ENCODE data around the gene PCSK5.
A peak's percentile ranks its signal among the peaks of the same experiment; 100 is the strongest.
"Not testable (repeated sequence)": the region's sequence is repeated elsewhere in the genome, so short reads cannot be mapped to it uniquely, and the experiment has no call there.

Gene PCSK5

GRCh38 chr9:75890472-75891276 lies at the start of gene PCSK5:
TSS of gene PCSK5 (plus strand) at chr9:75890673. CDS start at chr9:75891182, 509 bp downstream.
- DNase-seq (ENCODE audit: low read depth, low spot score) = peak; percentile 98

GRCh38 chr9:75844321-75844720 lies 46.2 kb upstream of the PCSK5 start:
- DNase-seq (ENCODE audit: low read depth, low spot score) = no peak

- no peak for DNase-seq (ENCODE audit: low read depth, low spot score)
Observed at GRCh38 chr9:75845806-75846205, 44.7 kb upstream of the PCSK5 start.

- DNase-seq (ENCODE audit: low read depth, low spot score) = no peak
Observed at GRCh38 chr9:75847085-75847484, 43.4 kb upstream of the PCSK5 start.

- DNase-seq (ENCODE audit: low read depth, low spot score) = peak; percentile 11
Observed at GRCh38 chr9:75850459-75851200, 39.8 kb upstream of the PCSK5 start.

GRCh38 chr9:75851917-75852316 lies 38.6 kb upstream of the PCSK5 start:
- DNase-seq (ENCODE audit: low read depth, low spot score) = no peak

- DNase-seq (ENCODE audit: low read depth, low spot score) = no peak
Observed at GRCh38 chr9:75852746-75853145, 37.7 kb upstream of the PCSK5 start.

GRCh38 chr9:75855509-75855908 lies 35.0 kb upstream of the PCSK5 start:
- peak; percentile 55 for DNase-seq (ENCODE audit: low read depth, low spot score)

- DNase-seq (ENCODE audit: low read depth, low spot score) = no peak
Observed at GRCh38 chr9:75858497-75859092, 31.9 kb upstream of the PCSK5 start.

GRCh38 chr9:75864266-75864665 lies 26.2 kb upstream of the PCSK5 start:
- DNase-seq (ENCODE audit: low read depth, low spot score) = no peak

GRCh38 chr9:75866273-75866871 lies 24.1 kb upstream of the PCSK5 start:
- peak; percentile 72 for DNase-seq (ENCODE audit: low read depth, low spot score)

GRCh38 chr9:75868526-75868925 lies 21.9 kb upstream of the PCSK5 start:
- not testable (repeated sequence) for DNase-seq (ENCODE audit: low read depth, low spot score)

GRCh38 chr9:75869236-75869635 lies 21.2 kb upstream of the PCSK5 start:
- no peak for DNase-seq (ENCODE audit: low read depth, low spot score)

GRCh38 chr9:75870450-75870849 lies 20.0 kb upstream of the PCSK5 start:
- DNase-seq (ENCODE audit: low read depth, low spot score) = no peak

GRCh38 chr9:75871624-75872023 lies 18.8 kb upstream of the PCSK5 start:
- DNase-seq (ENCODE audit: low read depth, low spot score) = no peak

- DNase-seq (ENCODE audit: low read depth, low spot score) = no peak
Observed at GRCh38 chr9:75873712-75874111, 16.8 kb upstream of the PCSK5 start.

- DNase-seq (ENCODE audit: low read depth, low spot score) = no peak
Observed at GRCh38 chr9:75876999-75877640, 13.4 kb upstream of the PCSK5 start.

GRCh38 chr9:75878488-75878860 lies 12.0 kb upstream of the PCSK5 start:
- DNase-seq (ENCODE audit: low read depth, low spot score) = no peak

GRCh38 chr9:75880618-75881017 lies 9.9 kb upstream of the PCSK5 start:
- no peak for DNase-seq (ENCODE audit: low read depth, low spot score)

- no peak for DNase-seq (ENCODE audit: low read depth, low spot score)
Observed at GRCh38 chr9:75881761-75882160, 8.7 kb upstream of the PCSK5 start.

GRCh38 chr9:75885652-75886051 lies 4.8 kb upstream of the PCSK5 start:
- no peak for DNase-seq (ENCODE audit: low read depth, low spot score)

- no peak for DNase-seq (ENCODE audit: low read depth, low spot score)
Observed at GRCh38 chr9:75889577-75889976, 896 bp upstream of the PCSK5 start.

Data from astrocyte of the hippocampus (primary cell).